Hepatocyte (in vitro differentiated cells): ENCODE data around the gene GMDS. TPM values are rescaled to one million over a fixed set of nuclear protein-coding genes. Genes with fewer than 3 reads are reported as not detected.

Experiments used
- DNase-seq: peaks from one replicate; pipeline ENCODE4 v3.0.0-alpha.2; 2016; ENCODE audit warnings: low spot score
- H2AFZ ChIP-seq: fragments of 200-600 bp; sonication (generic); 2 replicates; pipeline ENCODE4 v1.6.0; 2016; ENCODE audit warnings: antibody characterized with exemption, mild to moderate bottlenecking
- H3K27ac ChIP-seq: fragments of 200-600 bp; sonication (generic); 2 replicates; pipeline ENCODE4 v1.5.1; 2016; ENCODE audit warnings: mild to moderate bottlenecking
- H3K27me3 ChIP-seq: fragments of 200-600 bp; sonication (generic); 2 replicates; pipeline ENCODE4 v1.6.1; 2016
- H3K36me3 ChIP-seq: fragments of 200-600 bp; sonication (generic); replicated peaks from 2 replicates; pipeline ENCODE4 v1.5.1; 2016; ENCODE audit warnings: low read depth; ENCODE audit not compliant: insufficient read depth
- H3K4me1 ChIP-seq: fragments of 200-600 bp; sonication (generic); 2 replicates; pipeline ENCODE4 v1.5.1; 2016; ENCODE audit warnings: mild to moderate bottlenecking, moderate library complexity; ENCODE audit not compliant: insufficient read depth
- H3K4me2 ChIP-seq: fragments of 200-600 bp; sonication (generic); 2 replicates; pipeline ENCODE4 v1.6.0; 2016
- H3K4me3 ChIP-seq: fragments of 200-600 bp; sonication (generic); 2 replicates; pipeline ENCODE4 v1.5.1; 2016; ENCODE audit warnings: mild to moderate bottlenecking
- H3K79me2 ChIP-seq: fragments of 200-600 bp; sonication (generic); 2 replicates; pipeline ENCODE4 v1.6.0; 2017; ENCODE audit warnings: mild to moderate bottlenecking
- H3K9me2 ChIP-seq: fragments of 200-600 bp; sonication (generic); replicated peaks from 2 replicates; pipeline ENCODE4 v1.6.0; 2017; ENCODE audit warnings: mild to moderate bottlenecking; ENCODE audit not compliant: insufficient read depth
- H3K9me3 ChIP-seq: fragments of 200-600 bp; sonication (generic); 2 replicates; pipeline ENCODE4 v1.5.1; 2016; ENCODE audit warnings: low read depth, mild to moderate bottlenecking
- H4K20me1 ChIP-seq: fragments of 200-600 bp; sonication (generic); 2 replicates; pipeline ENCODE4 v1.6.0; 2016; ENCODE audit warnings: mild to moderate bottlenecking; ENCODE audit not compliant: insufficient read depth, poor library complexity, severe bottlenecking
- CTCF ChIP-seq: fragments of 200-600 bp; sonication (generic); IDR thresholded peaks from 2 replicates; pipeline ENCODE4 v1.5.1; 2016; ENCODE audit warnings: antibody characterized with exemption, mild to moderate bottlenecking; ENCODE audit not compliant: poor library complexity
- EZH2 ChIP-seq: fragments of 200-600 bp; sonication (generic); IDR thresholded peaks from 2 replicates; pipeline ENCODE4 v1.6.1; 2016; ENCODE audit warnings: antibody characterized with exemption, mild to moderate bottlenecking, borderline replicate concordance
- EZH2phosphoT487 ChIP-seq: fragments of 200-600 bp; sonication (generic); IDR thresholded peaks from one replicate; pipeline ENCODE4 v1.6.1; 2018; ENCODE audit warnings: antibody characterized with exemption, mild to moderate bottlenecking, low read depth, moderate library complexity; ENCODE audit not compliant: unreplicated experiment, severe bottlenecking
- WGBS: methylation state at CpG from one replicate; pipeline ENCODE4 v1.1.6; 2016; ENCODE audit warnings: low lambda C conversion rate; ENCODE audit errors: missing lambda C conversion rate; 5-methylcytosine and 5-hydroxymethylcytosine counted together
- polyA plus RNA-seq: library from polyadenylated mRNA; unstranded; fragments of >200 nt; fragmentation: Nextera tagmentation; extraction: Ambion mirVana; gene quantifications from 2 replicates; pipeline ENCODE4 v1.2.1, GENCODE V29; 2016
- total RNA-seq: library from RNA; depleted of rRNA; stranded (reverse); fragments of >200 nt; gene quantifications from 2 replicates; pipeline ENCODE4 v1.2.3, GENCODE V29; 2014

GMDS gene
- total and polyA plus RNA-seq, 2 experiments from 2014 or later, result 20.7 to 32.6 TPM

DNA sequence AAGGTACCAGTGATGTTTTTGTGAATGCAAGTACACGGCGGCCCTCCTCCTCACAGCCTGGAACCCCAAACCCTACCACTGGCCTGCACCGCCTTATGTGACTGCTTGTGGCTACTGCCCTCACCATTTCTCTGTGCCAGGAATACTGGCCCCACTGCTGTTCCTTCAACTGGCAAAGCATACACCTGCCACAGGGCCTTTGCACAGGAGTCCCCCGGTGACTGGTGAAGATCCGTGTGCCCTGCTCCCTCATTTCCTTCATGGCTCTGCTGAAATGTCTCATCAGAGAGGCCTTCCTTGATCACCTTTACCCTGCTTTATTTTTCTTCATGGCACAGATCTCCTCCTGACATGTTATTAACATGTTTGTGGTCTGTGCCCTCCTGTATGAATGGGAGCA lies 581.9 kb downstream of the GMDS start:
- H4K20me1 ChIP-seq, result no peaks in the 10 kb centered on the region
- 98% methylated on average over 5 of the region's 5 CpGs for WGBS
- TF ChIP-seq CTCF, result no peak
- H3K4me1 ChIP-seq, result peaks cover 6% of the 10 kb centered on the region
- no peak overlapping the region for H3K27ac ChIP-seq
- no peaks in the 10 kb centered on the region for H3K9me3 ChIP-seq
- no peaks in the 10 kb centered on the region for H3K79me2 ChIP-seq
- no peak overlapping the region for H3K4me3 ChIP-seq
- no peak for DNase-seq
- no peaks in the 10 kb centered on the region for H3K36me3 ChIP-seq
- no peak overlapping the region for H2AFZ ChIP-seq
- no peaks in the 10 kb centered on the region for H3K27me3 ChIP-seq
- H3K9me2 ChIP-seq, result no peaks in the 10 kb centered on the region
- H3K4me2 ChIP-seq, result no peak overlapping the region

GRCh38 chr6:1662534-1662933 lies 582.9 kb downstream of the GMDS start:
- H3K36me3 ChIP-seq, result no peaks in the 10 kb centered on the region
- no peak overlapping the region for H3K4me2 ChIP-seq
- no peaks in the 10 kb centered on the region for H3K27me3 ChIP-seq
- H3K4me1 ChIP-seq, result peaks cover 3% of the 10 kb centered on the region
- H3K79me2 ChIP-seq, result no peaks in the 10 kb centered on the region
- H3K9me3 ChIP-seq, result no peaks in the 10 kb centered on the region
- no peak for TF ChIP-seq CTCF
- TF ChIP-seq EZH2phosphoT487, result no peak
- TF ChIP-seq EZH2, result no peak
- H3K9me2 ChIP-seq, result no peaks in the 10 kb centered on the region
- H3K27ac ChIP-seq, result no peak overlapping the region
- H4K20me1 ChIP-seq, result no peaks in the 10 kb centered on the region
- no peak overlapping the region for H2AFZ ChIP-seq
- H3K4me3 ChIP-seq, result no peak overlapping the region
- no peak for DNase-seq

- Histone ChIP-seq H4K20me1 (no peaks in the 10 kb centered on the region), H3K4me2 (no peak overlapping the region), H3K4me3 (no peak overlapping the region), H3K27me3 (no peaks in the 10 kb centered on the region), H3K9me3 (no peaks in the 10 kb centered on the region), H3K79me2 (no peaks in the 10 kb centered on the region), H3K27ac (no peak overlapping the region), H3K9me2 (no peaks in the 10 kb centered on the region), H3K4me1 (no peaks in the 10 kb centered on the region), H3K36me3 (no peaks in the 10 kb centered on the region), H2AFZ (no peak overlapping the region)
- 95% methylated on average over 7 of the region's 7 CpGs for WGBS
- DNase-seq, result no peak
- TF ChIP-seq EZH2phosphoT487 (no peak), CTCF (no peak), EZH2 (no peak)
Measured at GRCh38 chr6:1659816-1660215, 585.6 kb downstream of the GMDS start.

- TF ChIP-seq EZH2phosphoT487, result no peak
- no peak for TF ChIP-seq EZH2
- TF ChIP-seq CTCF, result no peak
- Histone ChIP-seq H3K4me3 (no peak overlapping the region), H3K4me1 (no peaks in the 10 kb centered on the region), H3K36me3 (no peaks in the 10 kb centered on the region), H3K27me3 (no peaks in the 10 kb centered on the region), H3K79me2 (no peaks in the 10 kb centered on the region), H2AFZ (no peak overlapping the region), H4K20me1 (no peaks in the 10 kb centered on the region), H3K9me2 (no peaks in the 10 kb centered on the region), H3K27ac (no peak overlapping the region), H3K4me2 (no peak overlapping the region), H3K9me3 (no peaks in the 10 kb centered on the region)
- WGBS, result 95% methylated on average over 15 of the region's 15 CpGs
- DNase-seq, result no peak
Measured at GRCh38 chr6:1658212-1659005, 587.0 kb downstream of the GMDS start.
